Renal cortex interstitium (tissue), 11 donors: Measurements from ENCODE around the gene KIF24. TPM values are rescaled to one million over a fixed set of nuclear protein-coding genes. Genes with fewer than 3 reads are reported as not detected.

Source experiments
- DNase-seq, 11 donors: peaks; one replicate each; pipeline ENCODE4 v3.0.0-alpha.2; 2013; ENCODE audit warnings: low read depth in 9 of 11, low spot score in 4 of 11; ENCODE audit errors: extremely low read depth in 1 of 11
- polyA plus RNA-seq, 3 donors: library from polyadenylated mRNA; unstranded; fragments of 120-200 nt; gene quantifications; one replicate each; pipeline ENCODE4 v1.2.1, GENCODE V29; 2013; ENCODE audit not compliant: insufficient read length in 3 of 3

Gene KIF24
- polyA plus RNA-seq, 3 donors, result 6.1 to 6.6 (median 6.4) TPM

DNA sequence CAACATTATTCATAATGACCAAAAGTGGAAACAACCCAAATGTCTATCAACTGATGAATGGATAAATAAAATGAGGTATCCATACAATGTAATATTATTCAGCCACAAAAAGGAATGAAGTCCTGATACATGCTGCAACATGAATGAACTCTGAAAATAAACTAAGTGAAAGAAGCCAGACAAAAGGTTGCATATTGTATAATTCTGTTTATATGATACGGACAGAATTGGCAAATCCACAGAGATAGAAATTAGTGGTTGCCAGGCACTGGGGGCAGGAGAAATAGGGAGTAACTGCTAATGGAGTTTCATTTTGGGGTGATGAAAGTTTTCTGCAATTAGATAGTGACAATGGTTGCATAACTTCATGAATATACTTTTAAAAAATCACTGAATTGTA lies 47.0 kb downstream of the KIF24 start:
- no peak for DNase-seq

- DNase-seq, result peak in 6 of 11 donors; percentile 13 to 46 (median 29)
Observed at GRCh38 chr9:34279411-34279810, 49.7 kb downstream of the KIF24 start.

Other genes with a start within 250 kb of the KIF24 start
- gene DCAF12, start 202.6 kb downstream of the KIF24 start, polyA plus RNA-seq, result 10 to 100 TPM; 56.2 to 67.2 (median 60.8) TPM
- gene UBAP1, start 150.2 kb downstream of the KIF24 start, polyA plus RNA-seq, result 10 to 100 TPM; 51.2 to 59.1 (median 53.8) TPM
- gene NUDT2, start 301 bp upstream of the KIF24 start, polyA plus RNA-seq, result 10 to 100 TPM; 26.5 to 36.2 (median 29.8) TPM
- gene MYORG, start 47.6 kb upstream of the KIF24 start, polyA plus RNA-seq, result 1 to 10 TPM; 8.4 to 9.9 (median 8.9) TPM
- 10 to 100 TPM; 12.0 to 16.0 (median 13.1) TPM for gene FAM219A, start 129.3 kb upstream of the KIF24 start, polyA plus RNA-seq
- 1 to 10 TPM; 1.4 to 4.0 (median 2.1) TPM for gene DNAI1, start 129.5 kb upstream of the KIF24 start, polyA plus RNA-seq
- gene ENHO, start 193.7 kb upstream of the KIF24 start, polyA plus RNA-seq, result 1 to 10 TPM; 1.4 to 1.9 (median 1.7) TPM